ENCODE data around the gene BAZ2B.

BAZ2B gene

DNA sequence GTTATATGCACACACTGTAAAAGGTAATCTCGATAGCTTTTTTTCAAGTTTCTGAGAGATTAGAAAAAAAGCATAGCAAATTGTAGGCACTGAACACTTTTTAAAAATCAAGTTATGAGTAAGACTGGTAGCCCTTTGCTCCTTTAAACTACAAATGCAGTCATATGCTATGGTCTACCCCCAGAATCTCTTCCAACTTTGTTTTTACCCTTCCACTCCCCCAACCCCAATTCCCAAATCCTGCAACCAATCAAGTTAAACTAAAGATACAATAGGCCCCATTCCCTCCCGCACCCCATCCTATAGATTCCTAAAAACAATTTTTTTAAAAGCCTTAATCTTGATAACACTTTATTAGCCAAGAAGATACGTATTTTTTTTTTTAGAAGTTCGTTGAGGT lies 752 bp upstream of the BAZ2B start:
- DNase-seq (ENCODE audit: low spot score) = no peak

DNA sequence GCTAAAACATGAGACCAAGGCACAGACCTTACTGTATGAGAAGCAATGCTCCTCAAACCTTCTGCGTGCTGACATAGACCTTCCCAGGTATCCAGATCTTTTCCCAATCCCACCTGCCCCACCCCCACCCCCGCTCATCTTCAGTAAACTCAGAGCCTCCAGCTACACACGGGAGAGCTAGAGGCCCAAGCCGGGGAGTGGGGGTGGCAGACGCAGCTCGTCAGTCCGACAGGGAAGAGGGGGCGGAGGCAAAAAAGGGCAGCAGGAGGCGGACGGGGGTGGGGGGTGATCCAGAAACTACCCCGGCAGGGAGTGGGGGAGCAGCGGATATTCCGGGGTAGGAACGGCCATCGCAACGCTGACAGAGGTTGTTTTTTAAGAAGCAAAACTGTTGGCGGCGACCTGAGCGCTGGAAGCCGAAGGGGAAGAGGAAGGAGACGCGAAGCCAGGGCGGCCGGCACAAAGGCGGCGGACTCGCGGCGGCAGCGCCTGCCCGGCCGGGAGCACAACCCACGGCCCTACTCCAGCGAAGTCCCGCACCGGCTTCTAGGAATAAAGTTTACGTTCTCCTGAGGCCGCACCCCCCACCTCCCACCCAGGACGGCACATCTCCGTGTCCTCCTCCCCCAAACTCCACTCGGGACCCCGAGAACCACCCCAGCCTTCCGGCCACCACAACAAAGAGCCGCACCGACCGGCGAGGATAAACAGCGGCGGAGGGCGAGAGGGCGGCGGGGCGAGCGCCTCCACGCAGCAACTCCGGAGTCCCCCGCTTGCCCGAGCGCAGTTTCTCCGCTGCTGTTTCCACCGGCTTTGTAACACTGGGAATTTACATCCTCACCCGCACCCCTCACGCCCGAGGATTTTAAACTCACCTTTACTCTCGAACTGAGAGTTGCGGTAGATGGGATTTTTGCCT lies 722 bp downstream of the BAZ2B start:
- DNase-seq (ENCODE audit: low spot score) = peak; percentile 89

DNA sequence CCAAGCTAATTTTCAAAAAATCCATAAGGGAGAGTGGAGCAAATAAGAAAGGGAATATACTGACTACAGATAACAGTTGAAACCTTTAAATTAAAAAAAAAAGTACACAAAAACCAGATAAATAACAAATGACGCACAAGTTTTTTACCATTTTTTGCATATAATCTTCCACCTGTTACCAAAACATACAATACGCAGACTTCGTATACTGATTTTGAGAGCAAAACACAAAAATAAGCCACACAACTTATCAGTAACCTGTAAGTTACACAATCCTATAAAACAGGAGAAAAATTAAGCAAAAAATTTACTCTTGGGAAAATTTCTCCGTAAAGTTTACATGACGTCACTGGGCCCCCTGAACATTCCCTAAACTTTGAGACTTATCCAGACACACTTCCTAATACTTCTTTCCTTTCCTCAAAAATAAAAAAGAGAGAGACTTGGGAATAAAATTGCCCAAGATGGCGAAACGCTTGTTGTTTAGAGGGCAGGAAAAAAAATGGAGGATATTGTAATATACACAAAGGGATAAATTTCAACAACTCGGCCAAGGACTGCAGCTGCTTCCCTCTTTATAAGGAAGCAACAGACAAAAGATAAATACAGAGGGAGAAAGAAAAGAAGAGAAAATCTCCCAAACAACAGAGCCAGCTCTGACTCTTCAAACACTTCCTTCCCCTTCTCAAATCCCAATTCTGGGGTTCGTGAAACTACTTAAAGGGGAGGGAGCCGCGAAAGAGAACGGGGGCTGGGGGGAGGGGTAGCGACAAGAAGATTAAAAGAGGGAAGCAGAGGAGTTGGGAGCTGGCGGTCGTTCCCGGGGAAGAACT lies 1.6 kb downstream of the BAZ2B start:
- DNase-seq (ENCODE audit: low spot score) = no peak

DNA sequence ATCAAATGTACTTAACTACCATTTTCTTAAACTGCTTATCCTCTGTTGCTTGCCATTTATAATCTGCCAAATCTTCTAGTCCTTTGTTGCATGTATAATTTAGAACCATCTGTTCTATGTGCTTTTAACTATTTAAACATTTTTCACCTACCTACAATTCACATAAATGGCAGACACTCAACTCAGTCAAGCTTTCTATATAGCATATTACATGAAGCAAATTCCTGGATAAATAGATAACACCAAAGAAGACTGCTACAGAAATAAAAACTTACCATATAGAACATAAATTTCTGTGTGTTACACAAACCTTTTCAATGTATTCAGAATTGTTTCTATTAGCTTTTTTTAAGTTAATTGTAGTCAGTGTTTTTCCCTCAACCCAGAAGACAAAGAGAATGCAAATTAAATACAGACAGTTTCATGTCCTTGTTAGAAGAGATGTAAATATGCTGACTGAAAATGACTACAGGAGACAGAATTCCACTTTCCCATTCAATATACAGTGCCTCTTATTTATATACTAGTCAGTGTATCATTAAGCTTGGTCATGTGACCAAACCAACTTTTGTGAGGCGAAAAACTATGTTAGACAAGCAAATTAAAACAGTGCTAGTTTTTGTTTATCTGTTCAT lies 2.6 kb downstream of the BAZ2B start:
- DNase-seq (ENCODE audit: low spot score) = no peak

DNA sequence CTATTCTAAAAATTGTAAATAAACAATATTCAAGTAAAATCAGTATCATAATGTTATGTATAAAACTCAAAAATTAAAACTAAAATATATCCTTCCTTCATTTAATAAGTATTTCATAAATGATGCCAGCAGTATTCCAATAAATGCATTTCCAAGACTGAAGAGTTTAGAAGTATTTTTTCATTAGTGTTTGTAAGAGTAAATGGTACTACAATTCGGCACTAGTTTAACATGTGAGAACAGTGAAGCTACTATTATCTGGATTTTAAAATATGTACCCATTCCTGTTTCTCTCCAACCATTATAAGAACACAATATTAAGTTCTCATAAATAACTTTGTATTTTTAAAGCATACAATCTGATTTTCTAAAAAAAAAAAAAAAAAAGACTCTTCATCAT lies 3.3 kb downstream of the BAZ2B start:
- no peak for DNase-seq (ENCODE audit: low spot score)

DNA sequence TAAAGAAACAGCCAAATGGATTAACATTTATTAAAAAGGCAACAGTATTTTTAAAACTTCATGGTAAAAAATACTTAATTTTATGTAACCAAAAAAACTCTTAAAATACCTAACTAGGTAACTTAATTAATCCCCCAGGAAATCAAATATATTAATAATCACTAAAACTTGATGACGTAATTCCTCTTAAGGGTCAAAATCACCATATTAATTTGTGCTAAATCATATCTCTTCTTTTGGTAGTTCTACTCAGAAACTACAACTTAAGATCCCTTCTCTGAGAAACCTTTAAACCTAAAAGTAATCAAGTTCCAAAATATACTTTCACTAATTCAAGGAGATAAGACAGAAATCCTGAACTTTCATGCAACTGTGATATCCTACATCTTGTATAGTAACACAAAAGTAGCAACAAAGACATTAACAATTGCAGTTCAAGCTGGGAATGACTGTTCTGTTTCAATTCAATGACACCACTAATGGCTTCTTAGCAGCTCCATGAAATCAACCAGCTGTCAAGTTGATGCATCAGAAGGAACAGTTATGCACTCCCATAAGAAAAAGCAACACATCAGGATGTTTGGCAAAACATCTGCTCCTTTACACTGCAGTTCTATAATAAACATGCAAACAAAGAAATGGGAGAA lies 4.0 kb downstream of the BAZ2B start:
- DNase-seq (ENCODE audit: low spot score) = no peak

DNA sequence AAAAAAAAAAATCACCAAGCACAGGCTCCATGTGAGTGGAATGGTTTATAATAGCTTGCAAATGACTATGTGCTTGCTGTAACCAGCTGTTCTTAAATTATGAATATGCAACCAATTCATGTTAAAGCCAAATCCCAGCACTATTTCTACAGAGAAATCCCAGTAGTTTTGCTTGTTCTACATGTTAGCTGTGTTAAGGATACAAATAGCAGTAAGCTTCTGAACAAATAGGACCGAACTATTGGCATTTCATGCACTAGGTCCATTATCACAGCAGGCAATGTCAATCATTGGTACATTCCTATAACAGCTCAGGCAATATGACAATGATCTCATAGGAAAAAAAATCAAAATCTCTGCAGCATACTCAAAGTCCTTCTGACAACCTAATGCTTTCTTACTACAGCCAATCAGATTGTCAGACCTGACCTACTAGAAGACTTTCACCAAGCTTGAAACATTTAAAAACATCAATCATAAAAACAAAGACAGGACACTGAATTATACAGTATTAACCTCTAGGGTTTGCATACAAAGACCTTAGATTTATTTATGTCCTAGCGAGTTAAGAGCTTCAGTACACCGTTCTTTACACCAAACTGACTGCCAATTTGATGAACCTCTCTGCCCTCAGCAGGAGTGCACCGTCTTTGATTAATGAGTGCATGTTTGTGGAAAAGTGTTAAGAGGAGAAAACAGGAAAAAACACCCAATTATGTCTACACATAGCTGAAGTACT lies 6.4 kb downstream of the BAZ2B start:
- DNase-seq (ENCODE audit: low spot score) = no peak

DNA sequence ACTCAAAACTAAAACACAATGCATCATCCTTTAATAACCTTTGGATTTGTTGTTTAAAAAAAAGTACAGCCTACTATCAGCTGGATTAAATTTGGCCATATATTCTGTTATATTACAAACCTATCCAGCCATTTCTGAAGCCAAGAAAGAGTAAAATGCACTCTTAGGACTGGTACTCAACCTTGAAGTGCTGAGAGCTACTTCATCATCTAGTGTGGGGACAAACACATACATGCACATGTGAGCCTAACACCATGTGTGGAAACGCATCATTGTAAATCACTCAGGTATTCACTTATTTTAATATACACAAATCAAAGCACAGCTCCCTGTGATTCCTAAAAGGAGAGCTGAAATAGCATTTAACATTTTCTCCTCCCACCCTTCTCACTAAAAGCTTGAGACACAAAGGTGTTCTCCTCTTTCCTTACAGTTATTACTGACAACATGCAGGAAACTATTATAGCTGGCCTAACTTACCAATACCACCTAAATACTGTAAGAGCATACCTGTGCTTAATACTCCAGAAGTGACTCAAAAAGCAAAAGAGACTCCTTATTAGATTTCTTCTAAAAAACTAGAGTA lies 7.5 kb downstream of the BAZ2B start:
- no peak for DNase-seq (ENCODE audit: low spot score)

DNA sequence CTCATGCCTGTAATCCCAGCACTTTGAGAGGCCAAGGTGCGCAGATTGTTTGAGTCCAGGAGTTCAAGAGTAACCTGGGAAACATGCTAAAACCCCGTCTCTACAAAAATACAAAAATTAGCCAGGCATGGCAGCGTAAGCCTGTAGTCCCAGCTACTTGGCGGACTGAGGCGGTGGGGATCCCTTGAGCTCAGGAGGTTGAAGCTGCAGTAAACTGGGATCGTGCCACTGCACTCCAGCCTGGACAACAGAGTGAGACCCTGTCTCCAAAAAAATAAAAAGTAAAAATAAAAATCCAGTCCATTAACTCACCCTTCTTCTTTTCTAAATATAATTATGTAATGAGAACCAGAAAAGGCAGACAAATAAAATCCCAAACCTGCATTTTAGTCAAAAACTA lies 8.2 kb downstream of the BAZ2B start:
- no peak for DNase-seq (ENCODE audit: low spot score)

DNA sequence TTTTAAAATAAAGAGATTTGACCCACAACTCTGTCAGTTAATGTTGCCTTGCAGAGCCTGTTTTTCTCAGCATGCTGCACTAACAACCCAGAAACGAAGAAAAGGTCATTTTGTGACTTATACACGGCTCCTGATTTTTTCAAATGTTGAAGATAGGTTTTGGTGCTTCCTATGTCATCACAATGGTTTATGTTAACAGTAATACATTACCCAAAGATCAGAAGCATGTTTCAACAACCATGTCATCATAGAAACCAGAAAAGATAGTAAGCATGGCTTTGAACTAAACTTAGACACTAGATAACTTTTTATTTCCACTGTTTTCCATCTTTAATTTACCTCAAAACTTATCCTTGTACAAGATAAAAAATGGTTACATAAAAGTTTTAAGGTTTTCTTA lies 10.1 kb downstream of the BAZ2B start:
- DNase-seq (ENCODE audit: low spot score) = no peak

DNA sequence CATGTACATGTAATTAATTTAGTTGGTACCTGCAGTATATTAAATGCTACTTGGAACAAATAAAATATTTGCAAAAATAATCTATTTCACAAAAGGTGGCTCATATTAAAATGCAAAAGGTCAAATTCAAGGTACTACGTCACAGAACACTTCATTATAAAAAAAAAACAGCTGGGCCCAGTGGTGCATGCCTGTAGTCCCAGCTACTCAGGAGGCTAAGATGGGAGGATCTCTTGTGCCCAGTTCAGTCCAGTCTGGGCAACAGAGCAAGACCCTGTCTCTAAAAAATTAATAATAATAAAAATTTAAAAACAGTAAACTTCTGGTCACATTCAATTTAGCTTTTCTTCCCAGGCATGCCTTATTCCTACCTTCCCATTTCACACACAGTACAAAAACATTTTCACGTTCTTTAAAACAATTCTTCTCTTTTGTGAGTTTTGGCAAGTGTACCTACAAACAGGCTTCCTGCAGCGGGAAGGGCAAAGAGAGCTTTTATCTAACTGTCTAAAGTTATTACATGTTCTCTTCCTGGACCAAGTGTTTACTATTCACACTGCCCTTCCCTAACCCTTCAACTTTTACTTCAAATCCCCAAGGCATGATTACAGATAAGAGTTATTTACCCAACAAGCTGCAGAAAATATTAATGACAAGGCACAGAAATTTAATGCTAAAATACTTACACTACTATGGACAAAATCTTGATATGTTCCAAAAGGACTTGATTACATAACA lies 10.7 kb downstream of the BAZ2B start:
- DNase-seq (ENCODE audit: low spot score) = no peak

DNA sequence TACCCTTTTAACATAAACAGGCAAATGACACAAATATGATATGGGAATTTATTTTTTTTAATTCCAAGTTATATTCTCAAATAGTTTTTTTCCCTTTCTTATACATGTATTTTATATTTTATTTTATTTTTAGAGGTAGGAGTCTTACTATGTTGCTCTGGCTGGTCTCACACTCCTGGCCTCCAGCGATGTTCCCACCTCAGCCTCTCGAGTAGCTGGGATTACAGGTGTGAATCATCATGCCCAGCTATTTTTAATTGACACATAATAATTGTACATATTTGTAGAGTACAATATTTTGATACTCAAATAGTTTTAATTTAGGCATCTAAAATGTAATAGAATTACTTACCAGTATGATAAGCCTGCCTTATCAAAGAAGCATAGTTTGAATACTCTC lies 12.2 kb downstream of the BAZ2B start:
- DNase-seq (ENCODE audit: low spot score) = no peak

DNA sequence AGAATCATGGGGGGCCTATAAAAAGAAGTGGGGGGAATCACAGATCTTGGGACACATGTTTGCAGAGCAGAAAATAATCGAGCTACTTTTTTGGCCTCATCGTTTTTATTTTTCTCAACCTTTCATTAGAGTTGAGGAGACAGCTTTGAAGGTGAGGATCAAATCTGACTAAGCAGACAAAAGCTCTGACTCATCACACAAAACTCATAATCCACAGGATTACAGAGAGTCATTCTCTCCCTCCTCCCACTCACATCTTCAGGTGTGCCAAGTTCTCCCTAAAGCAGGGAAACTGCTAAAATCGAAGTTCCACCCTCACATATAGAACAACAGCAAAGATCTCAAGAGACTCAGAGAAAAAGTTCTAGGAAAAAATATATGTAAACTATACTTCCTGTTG lies 15.6 kb downstream of the BAZ2B start:
- peak; percentile 76 for DNase-seq (ENCODE audit: low spot score)

DNA sequence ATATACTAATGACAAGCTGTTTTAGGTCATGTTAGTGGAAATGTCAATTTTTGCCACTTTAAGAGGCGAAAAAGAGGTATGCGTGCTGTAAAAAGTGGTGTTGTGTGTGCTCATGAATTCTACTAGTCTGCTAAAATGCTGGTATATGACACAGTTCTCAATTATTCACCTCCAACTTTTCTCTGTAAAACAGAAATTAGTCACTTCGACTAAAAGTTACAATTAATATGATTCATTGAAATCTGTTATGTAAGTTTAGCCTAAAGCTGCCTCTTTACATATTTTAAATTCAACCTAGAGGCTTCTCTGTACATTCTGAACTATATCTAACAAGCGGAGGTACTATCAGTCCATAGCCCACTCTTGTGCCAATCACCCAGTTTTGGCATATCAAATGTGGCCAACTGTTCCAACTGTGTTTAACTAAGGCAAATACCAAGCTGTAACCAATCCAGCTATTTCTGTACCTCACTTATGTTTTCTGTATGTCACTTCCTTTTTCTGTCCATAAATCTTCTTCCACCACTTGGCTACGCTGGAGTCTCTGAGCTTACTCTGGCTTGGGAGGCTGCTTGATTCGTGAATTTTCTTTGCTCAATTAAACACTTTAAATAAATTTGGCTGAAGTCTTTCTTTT lies 20.8 kb downstream of the BAZ2B start:
- no peak for DNase-seq (ENCODE audit: low spot score)

DNA sequence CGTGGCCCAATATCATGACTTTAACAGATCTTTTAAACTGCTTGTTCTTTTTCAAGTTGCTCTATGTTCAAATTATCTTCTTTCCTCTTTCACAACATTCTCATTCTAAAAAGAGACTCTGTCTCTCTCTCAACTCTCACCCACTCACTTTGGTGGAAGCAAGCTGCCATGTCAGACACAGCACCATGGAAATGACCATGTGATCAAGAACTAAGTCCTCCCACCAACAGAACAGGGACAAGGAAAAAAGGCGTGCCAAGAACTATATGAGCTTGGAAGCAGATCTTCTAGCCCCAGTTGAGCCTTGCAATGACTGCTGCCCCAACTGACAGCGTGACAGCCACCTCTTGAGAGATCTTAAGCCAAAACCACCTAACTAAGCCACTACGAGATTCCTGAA lies 23.9 kb downstream of the BAZ2B start:
- no peak for DNase-seq (ENCODE audit: low spot score)

DNA sequence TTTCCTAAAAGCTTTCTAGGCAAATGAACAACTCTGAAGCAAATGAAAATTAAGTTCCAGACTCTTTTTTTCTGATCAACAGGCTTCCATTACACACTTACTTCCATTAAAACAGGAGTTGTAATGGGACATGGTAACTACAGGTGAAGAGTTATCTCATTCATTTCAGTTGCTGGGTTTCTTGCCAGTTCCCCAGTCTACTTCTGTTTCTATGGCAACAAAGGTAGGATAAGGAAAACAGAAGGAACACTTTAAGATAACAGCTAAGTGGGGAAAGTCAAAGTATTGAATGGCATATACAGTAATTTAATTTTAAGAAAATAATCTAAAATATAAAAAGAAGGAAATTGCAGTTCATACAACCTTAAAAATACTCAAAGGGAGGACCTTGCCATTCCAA lies 25.1 kb downstream of the BAZ2B start:
- no peak for DNase-seq (ENCODE audit: low spot score)

DNA sequence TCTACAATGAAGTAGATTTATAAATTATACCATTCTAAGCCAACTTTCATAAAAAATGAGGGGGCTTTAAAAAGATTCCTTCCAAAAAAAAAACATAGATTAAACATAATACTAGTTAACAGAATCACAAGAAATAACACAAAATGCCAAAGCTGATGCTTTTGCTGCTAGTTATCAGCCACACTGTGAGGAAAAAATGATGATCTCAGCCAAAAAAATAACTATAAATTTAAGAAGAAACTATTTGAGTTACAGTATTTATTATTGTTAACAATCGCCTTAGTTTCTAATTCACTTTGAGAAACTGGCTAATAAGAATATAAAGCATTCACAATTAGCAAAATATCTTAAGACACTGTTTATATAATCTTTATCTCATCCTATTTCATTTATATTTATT lies 27.1 kb downstream of the BAZ2B start:
- DNase-seq (ENCODE audit: low spot score) = no peak

DNA sequence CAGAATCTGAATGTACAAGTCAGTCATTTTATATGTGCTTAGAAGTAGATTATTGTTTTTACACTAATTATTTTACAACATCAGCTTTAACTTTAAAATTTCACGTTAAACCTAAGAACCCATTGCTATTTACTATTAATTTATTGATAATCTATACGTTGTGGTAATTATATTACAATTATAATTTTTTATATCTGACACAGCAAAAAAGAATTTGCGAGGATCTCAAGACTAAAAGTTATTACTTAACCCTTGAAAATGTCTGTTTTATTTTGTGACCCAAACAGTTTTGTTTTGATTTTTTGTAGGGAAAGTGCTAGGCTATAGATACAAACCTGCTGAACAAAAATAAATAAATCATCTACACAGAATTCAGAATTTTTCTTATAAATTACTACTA lies 30.3 kb downstream of the BAZ2B start:
- DNase-seq (ENCODE audit: low spot score) = no peak

DNA sequence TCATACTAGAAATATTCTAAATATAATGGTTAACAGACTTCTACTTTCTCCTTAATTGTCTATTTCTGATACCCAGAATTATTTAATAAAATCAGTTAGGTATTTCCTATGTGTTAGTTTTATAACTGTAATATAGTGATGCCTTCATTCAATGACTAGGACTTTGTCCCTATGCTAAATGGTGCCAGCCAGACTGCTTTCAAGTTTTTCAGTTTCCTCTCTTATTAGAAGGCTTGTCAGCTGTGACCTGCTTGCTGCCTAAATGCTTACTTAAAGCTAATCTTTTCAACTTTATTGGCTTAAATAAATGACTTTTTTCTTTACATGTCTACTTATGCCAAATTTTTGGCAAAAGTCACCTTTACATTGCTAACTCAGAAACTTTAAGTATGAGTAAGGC lies 30.7 kb downstream of the BAZ2B start:
- no peak for DNase-seq (ENCODE audit: low spot score)

DNA sequence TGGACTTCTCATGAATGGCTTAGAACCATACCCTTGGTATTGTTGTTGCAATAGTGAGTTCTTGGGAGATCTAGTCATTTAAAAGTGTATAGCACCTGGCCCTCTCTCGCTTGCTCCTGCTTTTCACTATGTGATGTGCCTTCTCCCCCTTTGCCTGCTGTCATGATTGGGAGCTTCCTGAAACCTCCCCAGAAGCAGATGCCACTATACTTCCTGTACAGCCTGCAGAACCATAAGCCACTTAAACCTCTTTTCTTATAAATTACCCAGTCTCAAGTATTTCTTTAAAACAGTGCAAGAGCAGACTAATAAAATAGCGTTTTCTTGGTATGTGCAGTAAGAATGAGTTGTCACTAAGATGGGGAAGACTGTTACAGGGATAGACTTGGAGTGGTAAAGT lies 31.6 kb downstream of the BAZ2B start:
- DNase-seq (ENCODE audit: low spot score) = no peak

Measured in putamen (tissue), 1 donor.